GM12878 (cell line): ENCODE data around the gene SNAPC4. TPM values are rescaled to one million over a fixed set of nuclear protein-coding genes. Genes with fewer than 3 reads are reported as not detected.

Experiments used
- ATAC-seq: fragments of 200-7000 bp; cut with Tn5 transposase; 3 replicates; pipeline ENCODE4 v1.9.1; 2020; ENCODE audit warnings: mild to moderate bottlenecking, moderate library complexity
- BruUV-seq: library from RNA; stranded (reverse); fragments of 400-500 nt; replicated peaks from 2 replicates; lab custom pipeline; 2021; lab: Mats Ljungman, UMichigan
- CTCF ChIA-PET: fragments of 300-600 bp; sonication (Branson Sonifier 250); formaldehyde crosslinking; extraction: SDS; loops from one replicate; lab custom pipeline; 2021; ENCODE audit warnings: inconsistent platforms; lab: Yijun Ruan, JAX
- POLR2A ChIA-PET: fragments of 350-600 bp; formaldehyde crosslinking; extraction: SDS; loops from one replicate; lab custom pipeline; 2021; ENCODE audit warnings: inconsistent platforms; lab: Charles Lee
- RAD21 ChIA-PET: fragments of 300-600 bp; sonication (Branson Sonifier 250); formaldehyde crosslinking; loops from one replicate; lab custom pipeline; 2023; ENCODE audit warnings: antibody characterized with exemption; ENCODE audit not compliant: unreplicated experiment; lab: Charles Lee
- SMC1A ChIA-PET: fragments of 300-600 bp; sonication (Branson Sonifier 250); formaldehyde crosslinking; loops from one replicate; lab custom pipeline; 2023; ENCODE audit not compliant: unreplicated experiment, uncharacterized antibody; lab: Charles Lee
- DNase-seq: peaks from one replicate; pipeline ENCODE4 v3.0.0-alpha.2; 2011; ENCODE audit warnings: low read depth, low spot score
- FAIRE-seq: peaks from 3 replicates; lab custom pipeline; 2011; peaks lifted over from hg19 to GRCh38; lab: Jason Lieb, UNC
- H2AFZ ChIP-seq: 2 replicates; pipeline ENCODE4 v1.6.0; 2011; ENCODE audit warnings: low read depth, low read length, control low read depth; ENCODE audit not compliant: control insufficient read depth
- H3K27ac ChIP-seq: 2 replicates; pipeline ENCODE4 v1.5.1; 2011; ENCODE audit warnings: control low read depth; ENCODE audit not compliant: control insufficient read depth, insufficient read depth
- H3K27me3 ChIP-seq, 2 experiments: replicated peaks in 1 of 2; 2 replicates each; pipeline versions ENCODE4 v1.6.0 to v1.6.1; 2011; ENCODE audit warnings: low read length in 1 of 2; ENCODE audit not compliant: control insufficient read depth in 2 of 2, insufficient read depth in 2 of 2
- H3K36me3 ChIP-seq, 2 experiments: 2 replicates each; pipeline ENCODE4 v1.5.1; 2011; ENCODE audit warnings: low read length in 1 of 2; ENCODE audit not compliant: control insufficient read depth in 2 of 2, insufficient read depth in 2 of 2
- H3K4me1 ChIP-seq: 2 replicates; pipeline ENCODE4 v1.6.1; 2011; ENCODE audit warnings: mild to moderate bottlenecking, low read length, moderate library complexity, mixed read lengths; ENCODE audit not compliant: control insufficient read depth, insufficient read depth
- H3K4me2 ChIP-seq: 2 replicates; pipeline ENCODE4 v1.6.0; 2011; ENCODE audit warnings: control low read depth; ENCODE audit not compliant: control insufficient read depth, insufficient read depth
- H3K4me3 ChIP-seq: fragments of 200-600 bp; sonication (generic); 2 replicates; pipeline ENCODE4 v1.5.1; 2016
- H3K79me2 ChIP-seq: 2 replicates; pipeline ENCODE4 v1.6.0; 2011; ENCODE audit warnings: low read length; ENCODE audit not compliant: control insufficient read depth, insufficient read depth
- H3K9ac ChIP-seq: 2 replicates; pipeline ENCODE4 v1.8.0; 2011; ENCODE audit warnings: low read length, control low read depth, mixed read lengths; ENCODE audit not compliant: control insufficient read depth, insufficient read depth
- H3K9me3 ChIP-seq: replicated peaks from 3 replicates; pipeline ENCODE4 v1.5.1; 2011; ENCODE audit warnings: mild to moderate bottlenecking, low read length; ENCODE audit not compliant: control insufficient read depth, insufficient read depth
- H4K20me1 ChIP-seq: 2 replicates; pipeline ENCODE4 v1.6.0; 2011; ENCODE audit not compliant: control insufficient read depth, insufficient read depth
- BRCA1 ChIP-seq: IDR thresholded peaks from 2 replicates; pipeline ENCODE4 v1.6.1; 2011; ENCODE audit warnings: low read depth, low read length, improper control_type of control experiment
- ETV6 ChIP-seq, 2 experiments: fragments of 450-650 bp in 1 of 2; IDR thresholded peaks in 1 of 2; conservative IDR thresholded peaks in 1 of 2; 2 replicates each; pipeline ENCODE4 v1.6.1; 2014; ENCODE audit warnings: antibody characterized with exemption in 1 of 2, borderline replicate concordance in 1 of 2, low read depth in 1 of 2, mild to moderate bottlenecking in 1 of 2, moderate library complexity in 1 of 2
- NRF1 ChIP-seq: conservative IDR thresholded peaks from 2 replicates; pipeline ENCODE4 v1.6.1; 2011; ENCODE audit warnings: mild to moderate bottlenecking, low read depth, low read length, improper control_type of control experiment
- SREBF2 ChIP-seq: IDR thresholded peaks from 2 replicates; pipeline ENCODE4 v1.6.1; 2012; ENCODE audit warnings: mild to moderate bottlenecking, low read length
- ZZZ3 ChIP-seq: IDR thresholded peaks from 2 replicates; pipeline ENCODE4 v1.6.1; 2011; ENCODE audit warnings: low read depth; ENCODE audit not compliant: control insufficient read depth, insufficient read length
- WGBS: methylation state at CpG from one replicate; pipeline ENCODE4 v1.1.6; 2016; ENCODE audit warnings: low lambda C conversion rate; ENCODE audit not compliant: insufficient replicate concordance, insufficient coverage; ENCODE audit errors: missing lambda C conversion rate; 5-methylcytosine and 5-hydroxymethylcytosine counted together
- in situ Hi-C: fragments of 300-500 bp; cut with MboI; formaldehyde crosslinking; loops from 9 replicates; pipeline ENCODE4 v1.14.3; 2018; ENCODE audit warnings: mixed read lengths
- intact Hi-C: fragments of 100-400 bp; cut with micrococcal nuclease; formaldehyde crosslinking; loops from one replicate; pipeline ENCODE4 v1.14.2; 2022; ENCODE audit not compliant: unreplicated experiment
- polyA plus RNA-seq, 11 experiments: library from polyadenylated mRNA; depleted of rRNA in 4 of 11; unstranded in 6 of 11; stranded (reverse) in 5 of 11; fragments of >200 nt; fragmentation: Nextera tagmentation in 4 of 11; fragmentation: Illumina TruSeq in 1 of 11; extraction: Ambion mirVana in 4 of 11; extraction: Trizol in 1 of 11; gene quantifications; 1 replicate in 1 of 11; 2 replicates in 10 of 11; pipeline versions ENCODE4 v1.2.1 to v1.2.3, GENCODE V29; 2011 to 2016; ENCODE audit warnings: inconsistent platforms in 2 of 11, missing spikeins in 2 of 11, low read depth in 1 of 11
- total RNA-seq, 4 experiments: library from RNA; depleted of rRNA in 3 of 4; stranded (reverse); fragments of >200 nt in 3 of 4; fragmentation: Illumina TruSeq in 1 of 4; extraction: Trizol in 1 of 4; gene quantifications; 2 replicates each; pipeline versions ENCODE4 v1.2.1 to v1.2.3, GENCODE V29; 2013 to 2021
- TF ChIP-seq, protein P1 (sequence below): fragments of 450-650 bp; IDR thresholded peaks from 2 replicates; pipeline ENCODE4 v1.6.1; 2017; ENCODE audit warnings: mild to moderate bottlenecking, moderate library complexity
- TF ChIP-seq, protein P2 (sequence below): fragments of 450-650 bp; IDR thresholded peaks from 2 replicates; pipeline ENCODE4 v1.6.1; 2018; ENCODE audit warnings: borderline replicate concordance, mild to moderate bottlenecking; ENCODE audit not compliant: partially characterized antibody
- TF ChIP-seq, protein P3 (sequence below): IDR thresholded peaks from 2 replicates; pipeline ENCODE4 v1.6.1; 2012; ENCODE audit warnings: low read length, inconsistent platforms
- TF ChIP-seq, protein P4 (sequence below): IDR thresholded peaks from 2 replicates; pipeline ENCODE4 v1.6.1; 2012; ENCODE audit warnings: low read depth, low read length, improper control_type of control experiment
- TF ChIP-seq, protein P5 (sequence below): fragments of 150-350 bp; IDR thresholded peaks from 2 replicates; pipeline ENCODE4 v1.6.1; 2014; ENCODE audit warnings: mild to moderate bottlenecking, low read depth, low read length

SNAPC4 gene
- total and polyA plus RNA-seq, 10 of the 15 experiments (the other 5 are each of a cell fraction or from before 2014, with no cell fraction given), result 0.42 to 19.8 (median 7.0) TPM

DNA sequence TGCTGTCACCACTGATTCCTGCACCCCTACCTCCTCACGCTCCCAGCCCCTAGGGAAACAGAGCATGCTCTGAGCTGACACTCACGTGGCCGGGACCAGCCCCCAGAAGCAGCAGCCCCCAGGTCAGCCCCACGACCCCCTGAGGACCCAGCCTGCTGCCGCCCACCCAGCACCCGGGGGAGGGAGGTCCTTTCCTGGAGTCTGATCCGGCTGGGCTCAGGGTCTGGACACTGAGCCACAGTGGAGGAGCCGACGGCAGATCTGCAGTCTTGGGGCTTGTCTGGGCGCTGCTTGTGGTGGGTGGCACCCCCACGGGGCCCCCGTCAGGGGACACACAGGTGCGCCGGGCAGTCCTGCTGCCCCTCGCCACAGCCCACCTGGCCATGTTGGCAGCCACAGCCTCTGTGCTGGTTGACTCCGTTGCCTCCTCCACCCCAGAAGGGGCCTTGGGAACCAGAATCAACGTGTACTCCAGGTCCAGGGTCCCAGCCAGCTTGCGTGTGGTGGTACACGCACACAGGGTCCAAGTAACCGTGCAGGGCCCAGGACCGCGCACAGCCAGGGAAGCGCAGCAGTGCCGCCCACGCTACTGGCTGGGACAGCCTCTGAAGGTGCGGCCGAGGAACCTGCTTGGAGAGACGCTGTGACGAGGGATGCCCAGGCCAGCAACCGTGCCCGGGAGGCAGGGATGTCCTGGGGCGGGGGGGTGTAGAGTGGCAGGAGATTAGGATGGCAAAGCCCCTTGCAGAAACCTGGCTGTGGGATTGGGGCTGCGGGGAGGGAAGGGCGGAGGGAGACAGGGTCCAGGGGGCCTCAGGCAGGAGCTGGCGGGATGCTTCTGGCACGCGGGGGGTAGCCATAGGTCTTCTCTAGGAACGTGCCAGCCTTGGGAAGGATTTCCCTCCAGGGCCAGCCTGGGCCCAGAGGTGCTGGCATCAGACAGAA, 39.9 kb downstream of the SNAPC4 start:
- ATAC-seq (no peak), FAIRE-seq (no peak)
- Histone ChIP-seq H3K36me3 (no peaks in the 10 kb centered on the region), H2AFZ (no peak overlapping the region), H3K79me2 (no peaks in the 10 kb centered on the region), H3K9ac (no peak overlapping the region), H3K4me3 (no peak overlapping the region)
- POLR2A ChIA-PET, result no interaction called here
- RAD21 ChIA-PET, result no interaction called here
- 75% methylated on average over 31 of the region's 38 CpGs for WGBS
- no TSS peak for BruUV-seq
- CTCF ChIA-PET, result no interaction called here
- in situ Hi-C loops (no loop called here), intact Hi-C loops (no loop called here)
- TF ChIP-seq, protein P1, sequence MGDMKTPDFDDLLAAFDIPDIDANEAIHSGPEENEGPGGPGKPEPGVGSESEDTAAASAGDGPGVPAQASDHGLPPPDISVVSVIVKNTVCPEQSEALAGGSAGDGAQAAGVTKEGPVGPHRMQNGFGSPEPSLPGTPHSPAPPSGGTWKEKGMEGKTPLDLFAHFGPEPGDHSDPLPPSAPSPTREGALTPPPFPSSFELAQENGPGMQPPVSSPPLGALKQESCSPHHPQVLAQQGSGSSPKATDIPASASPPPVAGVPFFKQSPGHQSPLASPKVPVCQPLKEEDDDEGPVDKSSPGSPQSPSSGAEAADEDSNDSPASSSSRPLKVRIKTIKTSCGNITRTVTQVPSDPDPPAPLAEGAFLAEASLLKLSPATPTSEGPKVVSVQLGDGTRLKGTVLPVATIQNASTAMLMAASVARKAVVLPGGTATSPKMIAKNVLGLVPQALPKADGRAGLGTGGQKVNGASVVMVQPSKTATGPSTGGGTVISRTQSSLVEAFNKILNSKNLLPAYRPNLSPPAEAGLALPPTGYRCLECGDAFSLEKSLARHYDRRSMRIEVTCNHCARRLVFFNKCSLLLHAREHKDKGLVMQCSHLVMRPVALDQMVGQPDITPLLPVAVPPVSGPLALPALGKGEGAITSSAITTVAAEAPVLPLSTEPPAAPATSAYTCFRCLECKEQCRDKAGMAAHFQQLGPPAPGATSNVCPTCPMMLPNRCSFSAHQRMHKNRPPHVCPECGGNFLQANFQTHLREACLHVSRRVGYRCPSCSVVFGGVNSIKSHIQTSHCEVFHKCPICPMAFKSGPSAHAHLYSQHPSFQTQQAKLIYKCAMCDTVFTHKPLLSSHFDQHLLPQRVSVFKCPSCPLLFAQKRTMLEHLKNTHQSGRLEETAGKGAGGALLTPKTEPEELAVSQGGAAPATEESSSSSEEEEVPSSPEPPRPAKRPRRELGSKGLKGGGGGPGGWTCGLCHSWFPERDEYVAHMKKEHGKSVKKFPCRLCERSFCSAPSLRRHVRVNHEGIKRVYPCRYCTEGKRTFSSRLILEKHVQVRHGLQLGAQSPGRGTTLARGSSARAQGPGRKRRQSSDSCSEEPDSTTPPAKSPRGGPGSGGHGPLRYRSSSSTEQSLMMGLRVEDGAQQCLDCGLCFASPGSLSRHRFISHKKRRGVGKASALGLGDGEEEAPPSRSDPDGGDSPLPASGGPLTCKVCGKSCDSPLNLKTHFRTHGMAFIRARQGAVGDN, result no peak
- no peak for TF ChIP-seq SREBF2
- no peak for TF ChIP-seq BRCA1
- no peak for TF ChIP-seq ETV6 (conservative IDR thresholded peaks at IDR 0.05 in 1 of 2, IDR thresholded peaks at IDR 0.05 in 1 of 2; ENCODE audit: borderline replicate concordance in 1 of 2, low read depth in 1 of 2)
- TF ChIP-seq, protein P2, sequence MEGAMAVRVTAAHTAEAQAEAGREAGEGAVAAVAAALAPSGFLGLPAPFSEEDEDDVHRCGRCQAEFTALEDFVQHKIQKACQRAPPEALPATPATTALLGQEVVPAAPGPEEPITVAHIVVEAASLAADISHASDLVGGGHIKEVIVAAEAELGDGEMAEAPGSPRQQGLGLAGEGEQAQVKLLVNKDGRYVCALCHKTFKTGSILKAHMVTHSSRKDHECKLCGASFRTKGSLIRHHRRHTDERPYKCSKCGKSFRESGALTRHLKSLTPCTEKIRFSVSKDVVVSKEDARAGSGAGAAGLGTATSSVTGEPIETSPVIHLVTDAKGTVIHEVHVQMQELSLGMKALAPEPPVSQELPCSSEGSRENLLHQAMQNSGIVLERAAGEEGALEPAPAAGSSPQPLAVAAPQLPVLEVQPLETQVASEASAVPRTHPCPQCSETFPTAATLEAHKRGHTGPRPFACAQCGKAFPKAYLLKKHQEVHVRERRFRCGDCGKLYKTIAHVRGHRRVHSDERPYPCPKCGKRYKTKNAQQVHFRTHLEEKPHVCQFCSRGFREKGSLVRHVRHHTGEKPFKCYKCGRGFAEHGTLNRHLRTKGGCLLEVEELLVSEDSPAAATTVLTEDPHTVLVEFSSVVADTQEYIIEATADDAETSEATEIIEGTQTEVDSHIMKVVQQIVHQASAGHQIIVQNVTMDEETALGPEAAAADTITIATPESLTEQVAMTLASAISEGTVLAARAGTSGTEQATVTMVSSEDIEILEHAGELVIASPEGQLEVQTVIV, result no peak
- TF ChIP-seq NRF1, result no peak
- TF ChIP-seq, protein P3, sequence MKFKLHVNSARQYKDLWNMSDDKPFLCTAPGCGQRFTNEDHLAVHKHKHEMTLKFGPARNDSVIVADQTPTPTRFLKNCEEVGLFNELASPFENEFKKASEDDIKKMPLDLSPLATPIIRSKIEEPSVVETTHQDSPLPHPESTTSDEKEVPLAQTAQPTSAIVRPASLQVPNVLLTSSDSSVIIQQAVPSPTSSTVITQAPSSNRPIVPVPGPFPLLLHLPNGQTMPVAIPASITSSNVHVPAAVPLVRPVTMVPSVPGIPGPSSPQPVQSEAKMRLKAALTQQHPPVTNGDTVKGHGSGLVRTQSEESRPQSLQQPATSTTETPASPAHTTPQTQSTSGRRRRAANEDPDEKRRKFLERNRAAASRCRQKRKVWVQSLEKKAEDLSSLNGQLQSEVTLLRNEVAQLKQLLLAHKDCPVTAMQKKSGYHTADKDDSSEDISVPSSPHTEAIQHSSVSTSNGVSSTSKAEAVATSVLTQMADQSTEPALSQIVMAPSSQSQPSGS, result no peak
- TF ChIP-seq, protein P4, sequence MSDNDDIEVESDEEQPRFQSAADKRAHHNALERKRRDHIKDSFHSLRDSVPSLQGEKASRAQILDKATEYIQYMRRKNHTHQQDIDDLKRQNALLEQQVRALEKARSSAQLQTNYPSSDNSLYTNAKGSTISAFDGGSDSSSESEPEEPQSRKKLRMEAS, result no peak
- TF ChIP-seq, protein P5, sequence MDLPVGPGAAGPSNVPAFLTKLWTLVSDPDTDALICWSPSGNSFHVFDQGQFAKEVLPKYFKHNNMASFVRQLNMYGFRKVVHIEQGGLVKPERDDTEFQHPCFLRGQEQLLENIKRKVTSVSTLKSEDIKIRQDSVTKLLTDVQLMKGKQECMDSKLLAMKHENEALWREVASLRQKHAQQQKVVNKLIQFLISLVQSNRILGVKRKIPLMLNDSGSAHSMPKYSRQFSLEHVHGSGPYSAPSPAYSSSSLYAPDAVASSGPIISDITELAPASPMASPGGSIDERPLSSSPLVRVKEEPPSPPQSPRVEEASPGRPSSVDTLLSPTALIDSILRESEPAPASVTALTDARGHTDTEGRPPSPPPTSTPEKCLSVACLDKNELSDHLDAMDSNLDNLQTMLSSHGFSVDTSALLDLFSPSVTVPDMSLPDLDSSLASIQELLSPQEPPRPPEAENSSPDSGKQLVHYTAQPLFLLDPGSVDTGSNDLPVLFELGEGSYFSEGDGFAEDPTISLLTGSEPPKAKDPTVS, result no peak
- TF ChIP-seq ZZZ3, result no peak
- TF ChIP-seq, all 136 proteins: peak for 0
- H3K4me2 ChIP-seq, result no peak overlapping the region
- no peaks in the 10 kb centered on the region for H4K20me1 ChIP-seq
- SMC1A ChIA-PET, result no interaction called here
- H3K27me3 ChIP-seq, result no peaks in the 10 kb centered on the region
- no peak for DNase-seq
- H3K27ac ChIP-seq, result no peak overlapping the region
- H3K4me1 ChIP-seq, result peaks cover 10% of the 10 kb centered on the region
- no peaks in the 10 kb centered on the region; the same call in 2 of the 3 replicates for H3K9me3 ChIP-seq
